Kidney glomerular epithelial cell (primary cell): ENCODE data around the gene ZNF318.
"Not testable (repeated sequence)": the region's sequence is repeated elsewhere in the genome, so short reads cannot be mapped to it uniquely, and the experiment has no call there.

ENCODE experiments used
- DNase-seq: peaks from one replicate; lab custom pipeline; 2025; lab: John Stamatoyannopoulos, UW

Gene ZNF318

GRCh38 chr6:43389730-43390295 is 20.4 kb upstream of the ZNF318 start:
- no peak for DNase-seq

DNA sequence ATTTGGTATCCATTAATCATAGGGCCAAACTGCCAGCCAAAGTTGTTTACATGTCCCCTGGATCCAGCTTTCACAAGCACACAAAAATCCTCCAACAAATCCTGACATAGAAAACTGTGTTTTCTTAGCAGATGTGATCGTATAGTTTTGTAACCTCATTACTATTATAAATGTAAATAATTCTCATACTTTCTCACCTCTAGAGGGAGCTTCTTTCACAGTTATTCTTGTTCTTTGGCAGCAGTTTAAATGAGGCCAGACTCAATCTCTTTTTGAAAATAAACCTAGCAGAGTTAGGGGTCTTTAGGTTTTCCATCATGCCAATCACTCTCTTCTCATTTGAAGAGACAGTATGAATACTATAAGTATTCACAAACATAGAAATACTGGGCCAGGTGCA is 17.0 kb upstream of the ZNF318 start:
- peak; percentile 7 for DNase-seq

DNA sequence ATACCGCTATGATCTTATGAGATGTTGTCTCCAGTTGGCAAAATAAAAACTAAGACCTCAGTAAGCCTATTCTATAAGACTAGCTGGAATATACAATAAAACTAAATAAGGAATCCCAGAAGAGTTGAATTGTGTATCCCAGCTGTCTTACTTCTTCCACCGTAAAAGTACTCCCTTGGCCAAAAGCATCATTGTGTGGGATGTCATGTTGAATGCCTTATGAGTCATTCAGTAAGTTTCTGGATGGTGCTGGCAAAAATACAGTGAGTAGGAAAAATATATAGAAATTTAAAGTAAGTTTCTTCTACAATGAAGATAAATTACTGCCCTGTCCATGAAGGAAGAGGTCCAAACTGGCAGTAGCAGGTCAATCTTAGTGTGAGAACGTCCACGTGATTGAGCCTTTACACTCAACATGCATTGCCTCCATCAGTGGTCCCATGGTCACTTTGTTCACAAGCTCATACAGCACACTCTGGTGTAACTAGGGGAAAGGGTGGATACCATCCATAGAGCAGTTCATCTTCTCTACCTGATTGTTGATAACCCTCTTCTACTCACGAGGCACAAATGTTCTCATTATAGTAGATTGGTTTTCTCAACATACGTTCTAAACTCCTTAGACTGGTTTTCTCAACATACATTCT is 13.7 kb upstream of the ZNF318 start:
- no peak for DNase-seq

DNA sequence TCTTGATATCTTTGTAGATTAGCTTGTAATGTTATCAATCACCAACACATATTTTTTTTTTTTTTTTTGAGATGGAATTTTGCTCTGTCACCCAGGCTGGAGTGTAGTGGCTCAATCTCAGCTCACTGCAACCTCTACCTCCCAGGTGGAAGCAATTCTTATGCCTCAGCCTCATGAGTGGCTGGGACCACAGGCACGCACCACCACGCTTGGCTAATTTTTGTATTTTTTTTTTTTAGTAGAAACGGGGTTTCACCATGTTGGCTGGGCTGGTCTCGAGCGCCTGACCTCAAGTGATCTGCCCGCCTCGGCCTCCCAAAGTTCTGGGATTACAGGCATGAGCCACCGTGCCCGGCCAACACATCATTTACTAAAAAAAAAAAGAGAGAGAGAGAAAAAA is 11.4 kb upstream of the ZNF318 start:
- DNase-seq: not testable (repeated sequence)

GRCh38 chr6:43378631-43379030 is 9.2 kb upstream of the ZNF318 start:
- DNase-seq: peak; percentile 53

GRCh38 chr6:43377710-43378229 is 8.3 kb upstream of the ZNF318 start:
- DNase-seq: no peak

- DNase-seq: no peak
These were observed 7.1 kb upstream of the ZNF318 start for GRCh38 chr6:43376551-43376981.

- DNase-seq: no peak
These were observed 6.2 kb upstream of the ZNF318 start for GRCh38 chr6:43375693-43376092.

DNA sequence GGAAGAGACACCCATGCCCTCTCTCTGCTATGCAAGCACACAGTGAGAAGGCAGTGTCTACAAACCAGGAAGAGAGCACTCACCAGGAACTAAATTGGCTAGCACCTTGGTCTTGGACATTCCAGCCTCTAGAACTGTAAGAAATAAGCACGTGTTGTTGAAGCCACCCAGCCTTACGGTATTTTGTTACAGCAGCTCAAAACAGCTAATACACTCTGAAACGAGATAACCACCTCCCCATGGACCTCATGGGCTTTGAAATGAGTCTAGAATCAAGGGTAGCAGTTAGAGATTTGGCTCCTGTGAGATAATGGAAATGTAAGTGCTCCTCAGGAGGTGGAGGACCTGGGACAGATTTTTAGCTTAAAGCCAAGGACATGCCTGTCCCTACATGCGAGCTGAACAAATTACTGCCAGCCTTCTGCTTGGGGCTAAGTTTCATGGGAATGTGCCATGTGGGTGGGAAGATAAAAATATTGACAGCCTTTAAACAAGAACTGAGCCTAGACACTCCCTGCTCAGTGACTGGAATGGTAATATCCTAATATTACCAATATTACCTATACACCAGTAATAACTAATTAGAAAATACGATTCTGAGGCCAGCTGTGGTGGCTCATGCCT is 3.9 kb upstream of the ZNF318 start:
- no peak for DNase-seq

- not testable (repeated sequence) for DNase-seq
These were observed 645 bp upstream of the ZNF318 start for GRCh38 chr6:43370003-43370580.

GRCh38 chr6:43368259-43369160 is 937 bp downstream of the ZNF318 start:
- DNase-seq: no peak

DNA sequence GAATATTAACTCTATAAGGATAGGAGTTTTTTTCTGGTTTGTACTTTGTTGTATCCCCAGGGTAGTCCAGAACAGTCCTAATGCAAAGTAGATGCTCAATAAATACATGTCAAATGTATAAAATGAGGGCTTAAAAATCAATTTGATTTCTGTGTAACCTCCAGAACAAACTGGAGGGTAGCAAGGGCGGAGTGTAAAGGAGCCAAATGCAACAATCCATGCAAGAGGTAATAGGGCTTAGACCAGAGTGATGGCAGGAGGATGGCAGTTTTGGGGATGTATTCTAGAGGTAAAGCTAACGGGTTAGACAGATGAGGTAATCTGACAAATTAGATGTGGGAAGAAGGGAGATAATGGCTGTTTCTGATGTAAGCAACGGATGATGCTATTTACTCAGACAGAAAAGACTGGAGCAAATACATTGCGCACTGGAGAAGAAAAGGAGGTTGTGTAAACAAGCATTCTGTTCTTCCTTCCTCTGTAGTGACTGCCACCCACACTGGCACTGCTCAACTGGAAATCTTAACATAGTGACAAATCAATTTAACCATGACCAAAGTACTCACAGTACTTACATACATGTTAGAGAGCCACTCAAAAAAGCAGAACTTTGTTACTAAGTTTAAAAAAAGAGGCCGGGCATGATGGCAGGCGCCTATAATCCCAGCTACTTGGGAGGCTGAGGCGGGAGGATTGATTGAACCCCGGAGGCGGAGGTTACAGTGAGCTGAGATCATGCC is 2.0 kb downstream of the ZNF318 start:
- DNase-seq: no peak

DNA sequence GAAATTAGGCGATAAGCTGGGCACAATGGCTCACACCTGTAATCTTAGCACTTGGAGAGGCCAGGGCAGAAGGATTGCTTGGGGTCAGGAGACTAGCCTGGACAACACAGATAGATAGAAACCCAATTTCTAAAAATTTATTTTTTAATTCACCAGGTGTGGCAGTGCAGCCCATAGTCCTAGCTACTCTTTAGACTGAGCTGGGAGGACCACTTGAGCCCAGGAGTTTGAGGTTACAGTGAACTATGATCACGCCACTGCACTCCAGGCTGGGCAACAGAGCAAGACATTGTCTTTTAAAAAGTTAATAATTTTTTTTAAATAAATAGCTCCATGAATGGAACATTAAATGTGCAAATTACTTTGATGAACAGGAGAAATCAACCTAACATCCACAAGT is 8.2 kb downstream of the ZNF318 start:
- no peak for DNase-seq

DNA sequence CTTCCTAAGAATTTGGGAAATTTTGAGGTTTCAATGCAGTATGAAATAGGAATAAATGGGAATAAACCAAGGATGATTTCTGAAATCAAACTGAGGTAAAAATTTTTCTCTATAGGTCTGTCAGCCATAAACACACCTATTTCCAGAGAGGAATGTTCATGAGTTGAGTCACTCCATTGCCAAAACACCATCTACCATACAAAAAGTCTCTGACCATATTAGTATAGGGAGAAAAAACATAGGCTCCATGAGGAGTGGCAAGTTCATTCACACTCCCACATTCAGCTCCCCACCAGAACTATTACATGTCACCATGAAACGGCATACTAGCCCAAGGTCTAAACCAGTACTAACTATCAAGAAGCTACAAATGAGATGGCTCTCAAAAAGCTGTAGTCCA is 9.6 kb downstream of the ZNF318 start:
- no peak for DNase-seq

- DNase-seq: no peak
These were observed 10.1 kb downstream of the ZNF318 start for GRCh38 chr6:43359381-43359780.

GRCh38 chr6:43355862-43356590 is 13.4 kb downstream of the ZNF318 start:
- no peak for DNase-seq

DNA sequence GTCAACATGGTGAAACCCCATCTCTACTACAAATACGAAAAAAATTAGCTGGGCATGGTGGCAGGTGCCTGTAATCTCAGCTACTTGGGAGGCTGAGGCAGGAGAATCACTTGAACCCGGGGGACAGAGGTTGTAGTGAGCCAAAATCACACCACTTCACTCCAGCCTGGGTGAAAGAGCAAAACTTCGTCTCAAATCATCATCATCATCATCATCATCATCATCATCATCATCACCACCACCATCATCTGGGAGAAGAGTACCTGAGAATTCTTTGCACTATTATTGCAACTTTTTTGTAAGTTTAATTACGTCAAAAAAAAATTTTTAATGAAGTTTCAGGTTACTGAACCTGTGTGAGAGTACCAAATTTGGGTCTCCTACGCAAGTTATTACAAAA is 17.5 kb downstream of the ZNF318 start:
- not testable (repeated sequence) for DNase-seq

GRCh38 chr6:43347444-43347843 is 22.0 kb downstream of the ZNF318 start:
- no peak for DNase-seq

- DNase-seq: no peak
These were observed 22.4 kb downstream of the ZNF318 start for GRCh38 chr6:43347021-43347420.

DNA sequence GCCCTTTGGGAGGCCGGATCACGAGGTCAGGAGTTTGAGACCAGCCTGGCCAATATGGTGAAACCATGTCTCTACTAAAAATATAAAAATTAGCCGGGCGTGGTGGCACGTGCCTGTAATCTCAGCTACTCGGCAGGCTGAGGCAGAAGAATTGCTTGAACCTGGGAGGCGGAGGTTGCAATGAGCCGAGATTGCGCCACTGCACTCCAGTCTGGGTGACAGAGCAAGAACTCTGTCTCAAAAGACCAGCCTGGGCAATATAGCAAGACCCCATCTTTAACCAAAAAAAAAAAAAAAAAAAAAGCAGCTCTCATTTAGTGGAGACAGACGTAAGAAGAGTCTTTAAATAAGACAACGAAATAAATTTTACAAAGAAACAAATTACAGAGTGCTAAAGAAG is 23.2 kb downstream of the ZNF318 start:
- DNase-seq: not testable (repeated sequence)

GRCh38 chr6:43339168-43339567 is 30.3 kb downstream of the ZNF318 start:
- no peak for DNase-seq
